Measurements from ENCODE around the gene OR2S2. TPM values are rescaled to one million over a fixed set of nuclear protein-coding genes. Genes with fewer than 3 reads are reported as not detected.
"Not testable (repeated sequence)": the region's sequence is repeated elsewhere in the genome, so short reads cannot be mapped to it uniquely, and the experiment has no call there.

Gene OR2S2
- total RNA-seq, 2 experiments from 2014 or later = not detected

GRCh38 chr9:35998333-35998732 is 40.4 kb upstream of the OR2S2 start:
- POLR2A ChIA-PET = no interaction called here
- H3K36me3 ChIP-seq (ENCODE audit: insufficient read depth, low read length) = no peaks in the 10 kb centered on the region
- no peak overlapping the region for H3K4me3 ChIP-seq (ENCODE audit: low read depth, low read length, poor library complexity, severe bottlenecking)
- H4K20me1 ChIP-seq (ENCODE audit: insufficient read depth, low read length) = no peaks in the 10 kb centered on the region
- no peaks in the 10 kb centered on the region for H3K4me1 ChIP-seq (ENCODE audit: insufficient read depth, low read length, poor library complexity, severe bottlenecking)
- H3K9me2 ChIP-seq (ENCODE audit: insufficient read depth, low read length) = no peaks in the 10 kb centered on the region
- TF ChIP-seq EZH2phosphoT487 (IDR thresholded peaks at IDR 0.05; ENCODE audit: borderline replicate concordance, low read depth, low read length) (no peak), CTCF (conservative IDR thresholded peaks at IDR 0.05; ENCODE audit: low read length) (no peak)
- H3K79me2 ChIP-seq (ENCODE audit: insufficient read depth, low read depth, low read length) = no peaks in the 10 kb centered on the region
- no peaks in the 10 kb centered on the region for H3K9me3 ChIP-seq (ENCODE audit: low read length)
- H3K27ac ChIP-seq (ENCODE audit: low read depth, low read length, poor library complexity, severe bottlenecking) = no peak overlapping the region
- no peak overlapping the region for H2AFZ ChIP-seq (ENCODE audit: low read length)
- CTCF ChIA-PET (ENCODE audit: unreplicated experiment) = no interaction called here
- DNase-seq (ENCODE audit: low spot score) = no peak
- no peak overlapping the region for H3K4me2 ChIP-seq (ENCODE audit: low read length)
- intact Hi-C loops (cut with micrococcal nuclease; ENCODE audit: unreplicated experiment) = no loop called here
- no TSS peak for BruUV-seq (replicated peaks)

- CTCF ChIA-PET (ENCODE audit: unreplicated experiment); H4K20me1 ChIP-seq (ENCODE audit: insufficient read depth, low read length); H3K4me1 ChIP-seq (ENCODE audit: insufficient read depth, low read length, poor library complexity, severe bottlenecking); intact Hi-C loops (cut with micrococcal nuclease; ENCODE audit: unreplicated experiment); H3K36me3 ChIP-seq (ENCODE audit: insufficient read depth, low read length); H3K9me2 ChIP-seq (ENCODE audit: insufficient read depth, low read length); H3K4me3 ChIP-seq (ENCODE audit: low read depth, low read length, poor library complexity, severe bottlenecking); BruUV-seq (replicated peaks); H3K4me2 ChIP-seq (ENCODE audit: low read length); H3K9me3 ChIP-seq (ENCODE audit: low read length); POLR2A ChIA-PET; DNase-seq (ENCODE audit: low spot score); H3K79me2 ChIP-seq (ENCODE audit: insufficient read depth, low read depth, low read length); H2AFZ ChIP-seq (ENCODE audit: low read length); H3K27ac ChIP-seq (ENCODE audit: low read depth, low read length, poor library complexity, severe bottlenecking): not testable (repeated sequence)
These were observed 39.1 kb upstream of the OR2S2 start for GRCh38 chr9:35997016-35997415.

- ChIA-PET POLR2A (interaction anchor here (1.5 to 2.9 kb wide), 2 partner anchors 11 to 13 kb away, joined by 7 to 10 read pairs; no protein-coding TSS in a partner anchor), CTCF (ENCODE audit: unreplicated experiment) (interaction anchor here (1.6 kb wide), 1 partner anchor 20 kb away, joined by 4 read pairs; no protein-coding TSS in a partner anchor)
- H3K4me1 ChIP-seq (ENCODE audit: insufficient read depth, low read length, poor library complexity, severe bottlenecking) = no peaks in the 10 kb centered on the region
- BruUV-seq (replicated peaks) = no TSS peak
- intact Hi-C loops (cut with micrococcal nuclease; ENCODE audit: unreplicated experiment) = no loop called here
- H3K36me3 ChIP-seq (ENCODE audit: insufficient read depth, low read length) = no peaks in the 10 kb centered on the region
- H3K4me3 ChIP-seq (ENCODE audit: low read depth, low read length, poor library complexity, severe bottlenecking) = no peak overlapping the region
- H3K79me2 ChIP-seq (ENCODE audit: insufficient read depth, low read depth, low read length) = no peaks in the 10 kb centered on the region
- H3K27ac ChIP-seq (ENCODE audit: low read depth, low read length, poor library complexity, severe bottlenecking) = no peak overlapping the region
- TF ChIP-seq CTCF (conservative IDR thresholded peaks at IDR 0.05; ENCODE audit: low read length) (no peak), EZH2phosphoT487 (IDR thresholded peaks at IDR 0.05; ENCODE audit: borderline replicate concordance, low read depth, low read length) (no peak)
- H3K4me2 ChIP-seq (ENCODE audit: low read length) = no peak overlapping the region
- H3K9me2 ChIP-seq (ENCODE audit: insufficient read depth, low read length) = no peaks in the 10 kb centered on the region
- H2AFZ ChIP-seq (ENCODE audit: low read length) = no peak overlapping the region
- DNase-seq (ENCODE audit: low spot score) = no peak
- H4K20me1 ChIP-seq (ENCODE audit: insufficient read depth, low read length) = no peaks in the 10 kb centered on the region
- no peaks in the 10 kb centered on the region for H3K9me3 ChIP-seq (ENCODE audit: low read length)
These were observed 38.5 kb upstream of the OR2S2 start for GRCh38 chr9:35996358-35996970.

All from OCI-LY7 (cell line).